PC-3 (cell line): ENCODE data around the gene TMEM239. TPM values are rescaled to one million over a fixed set of nuclear protein-coding genes. Genes with fewer than 3 reads are reported as not detected.

Source experiments
- ATAC-seq: fragments of 200-7000 bp; cut with Tn5 transposase; 2 replicates; pipeline ENCODE4 v1.9.1; 2020; ENCODE audit warnings: mild to moderate bottlenecking, moderate library complexity
- BruUV-seq: library from RNA; stranded (reverse); fragments of 400-500 nt; replicated peaks from 2 replicates; lab custom pipeline; 2021; lab: Mats Ljungman, UMichigan
- CTCF ChIA-PET: fragments of 300-600 bp; sonication (Branson Sonifier 250); formaldehyde crosslinking; loops from one replicate; lab custom pipeline; 2022; ENCODE audit warnings: antibody characterized with exemption; lab: Charles Lee
- POLR2A ChIA-PET: fragments of 300-600 bp; sonication (Branson Sonifier 250); formaldehyde crosslinking; loops from one replicate; lab custom pipeline; 2022; ENCODE audit warnings: antibody characterized with exemption; ENCODE audit not compliant: unreplicated experiment; lab: Charles Lee
- DNase-seq: peaks from one replicate; pipeline ENCODE4 v3.0.0-alpha.2; 2015
- H2AFZ ChIP-seq: fragments of 300-600 bp; sonication (generic); 2 replicates; pipeline ENCODE4 v1.6.0; 2016; ENCODE audit warnings: antibody characterized with exemption, low read length
- H3F3A ChIP-seq: fragments of 300-600 bp; sonication (generic); one replicate; pipeline ENCODE4 v1.6.0; 2017; ENCODE audit warnings: antibody characterized with exemption, low read length, control low read depth, mild to moderate bottlenecking; ENCODE audit not compliant: unreplicated experiment
- H3K27ac ChIP-seq: fragments of 300-600 bp; sonication (generic); 2 replicates; pipeline ENCODE4 v1.5.1; 2016; ENCODE audit warnings: mild to moderate bottlenecking, low read length
- H3K27me3 ChIP-seq: fragments of 300-600 bp; sonication (generic); 2 replicates; pipeline ENCODE4 v1.6.1; 2016; ENCODE audit warnings: low read length, mixed read lengths
- H3K36me3 ChIP-seq: fragments of 300-600 bp; sonication (generic); 2 replicates; pipeline ENCODE4 v1.6.1; 2016; ENCODE audit warnings: low read depth, mixed run types, low read length, mixed read lengths
- H3K4me1 ChIP-seq: fragments of 300-600 bp; sonication (generic); 2 replicates; pipeline ENCODE4 v1.5.1; 2016; ENCODE audit warnings: low read length; ENCODE audit not compliant: insufficient read depth
- H3K4me2 ChIP-seq: fragments of 300-600 bp; sonication (generic); 2 replicates; pipeline ENCODE4 v1.6.0; 2016; ENCODE audit warnings: low read length
- H3K4me3 ChIP-seq: fragments of 300-600 bp; sonication (generic); 2 replicates; pipeline ENCODE4 v1.5.1; 2016; ENCODE audit warnings: mild to moderate bottlenecking, low read length, mixed read lengths
- H3K79me2 ChIP-seq: fragments of 300-600 bp; sonication (generic); 2 replicates; pipeline ENCODE4 v1.6.1; 2017; ENCODE audit warnings: low read length, mixed read lengths
- H3K9ac ChIP-seq: fragments of 300-600 bp; sonication (generic); 2 replicates; pipeline ENCODE4 v1.6.0; 2016; ENCODE audit warnings: mild to moderate bottlenecking, low read length
- H3K9me2 ChIP-seq: fragments of 300-600 bp; sonication (generic); replicated peaks from 2 replicates; pipeline ENCODE4 v1.6.1; 2016; ENCODE audit warnings: mixed run types, low read length, mixed read lengths
- H3K9me3 ChIP-seq: fragments of 300-600 bp; sonication (generic); 2 replicates; pipeline ENCODE4 v1.6.1; 2016; ENCODE audit warnings: low read length, mixed read lengths
- H4K20me1 ChIP-seq: fragments of 300-600 bp; sonication (generic); 2 replicates; pipeline ENCODE4 v1.6.1; 2016; ENCODE audit warnings: low read length, mixed read lengths
- CTCF ChIP-seq: fragments of 300-600 bp; sonication (generic); conservative IDR thresholded peaks from 2 replicates; pipeline ENCODE4 v1.5.1; 2017; ENCODE audit warnings: antibody characterized with exemption, low read depth, mild to moderate bottlenecking, low read length
- EZH2 ChIP-seq: fragments of 300-600 bp; sonication (generic); IDR thresholded peaks from one replicate; pipeline ENCODE4 v1.6.1; 2017; ENCODE audit warnings: antibody characterized with exemption, mild to moderate bottlenecking, low read length; ENCODE audit not compliant: unreplicated experiment
- EZH2phosphoT487 ChIP-seq: fragments of 300-600 bp; sonication (generic); IDR thresholded peaks from 2 replicates; pipeline ENCODE4 v1.6.1; 2018; ENCODE audit warnings: mild to moderate bottlenecking, antibody characterized with exemption, low read length, borderline replicate concordance
- intact Hi-C: fragments of 100-400 bp; cut with micrococcal nuclease; formaldehyde crosslinking; loops from 2 replicates; pipeline ENCODE4 v1.9.0; 2023
- total RNA-seq: library from RNA; depleted of rRNA; stranded (reverse); fragments of >200 nt; gene quantifications from 2 replicates; pipeline ENCODE4 v1.2.3, GENCODE V29; 2014

Gene TMEM239
- total RNA-seq, 1 experiment from 2014 or later: 0.04 TPM

- TF ChIP-seq EZH2 (no peak), EZH2phosphoT487 (no peak), CTCF (no peak)
- intact Hi-C loops: no loop called here
- Histone ChIP-seq H3K9me3 (no peaks in the 10 kb centered on the region), H3K27ac (no peak overlapping the region), H3K9me2 (no peaks in the 10 kb centered on the region), H3K4me1 (peaks cover 14% of the 10 kb centered on the region), H3K79me2 (no peaks in the 10 kb centered on the region), H3K4me3 (no peak overlapping the region), H3K27me3 (no peaks in the 10 kb centered on the region), H3K9ac (no peak overlapping the region), H3F3A (no peaks in the 10 kb centered on the region), H3K36me3 (no peaks in the 10 kb centered on the region), H2AFZ (no peak overlapping the region), H4K20me1 (no peaks in the 10 kb centered on the region), H3K4me2 (no peak overlapping the region)
- no peak for ATAC-seq
- BruUV-seq: no TSS peak
- no peak for DNase-seq
- ChIA-PET CTCF (no interaction called here), POLR2A (no interaction called here)
These were observed 48.9 kb downstream of the TMEM239 start for GRCh38 chr20:2865101-2865500.

GRCh38 chr20:2865630-2866029, 49.5 kb downstream of the TMEM239 start:
- Histone ChIP-seq H3K4me1 (peaks cover 19% of the 10 kb centered on the region), H3K4me3 (no peak overlapping the region), H3K9me2 (no peaks in the 10 kb centered on the region), H3K4me2 (no peak overlapping the region), H3K9me3 (no peaks in the 10 kb centered on the region), H3K36me3 (no peaks in the 10 kb centered on the region), H3K79me2 (no peaks in the 10 kb centered on the region), H3K27ac (no peak overlapping the region), H2AFZ (no peak overlapping the region), H3K9ac (no peak overlapping the region), H3K27me3 (no peaks in the 10 kb centered on the region), H4K20me1 (no peaks in the 10 kb centered on the region), H3F3A (no peaks in the 10 kb centered on the region)
- TF ChIP-seq EZH2phosphoT487: no peak
- no peak for TF ChIP-seq EZH2
- TF ChIP-seq CTCF: peak; percentile 20; the same call in 1 of the 2 replicates
- BruUV-seq: no TSS peak
- DNase-seq: no peak
- intact Hi-C loops: no loop called here
- CTCF ChIA-PET: no interaction called here
- no peak for ATAC-seq
- POLR2A ChIA-PET: no interaction called here

GRCh38 chr20:2866236-2866635, 50.1 kb downstream of the TMEM239 start:
- DNase-seq (no peak), ATAC-seq (no peak)
- POLR2A ChIA-PET: no interaction called here
- no peaks in the 10 kb centered on the region for H3K79me2 ChIP-seq
- H3F3A ChIP-seq: no peaks in the 10 kb centered on the region
- H4K20me1 ChIP-seq: no peaks in the 10 kb centered on the region
- no peak overlapping the region for H3K27ac ChIP-seq
- no peaks in the 10 kb centered on the region for H3K9me2 ChIP-seq
- H3K36me3 ChIP-seq: no peaks in the 10 kb centered on the region
- no peak overlapping the region for H2AFZ ChIP-seq
- TF ChIP-seq EZH2phosphoT487 (no peak), CTCF (no peak), EZH2 (no peak)
- no peak overlapping the region for H3K4me3 ChIP-seq
- intact Hi-C loops: no loop called here
- CTCF ChIA-PET: no interaction called here
- no peaks in the 10 kb centered on the region for H3K27me3 ChIP-seq
- no peak overlapping the region for H3K9ac ChIP-seq
- no TSS peak for BruUV-seq
- peaks cover 25% of the 10 kb centered on the region for H3K4me1 ChIP-seq
- H3K4me2 ChIP-seq: no peak overlapping the region
- no peaks in the 10 kb centered on the region for H3K9me3 ChIP-seq
